Activated B cell treated with CpG ODN at 0.5 μM for 24 hours (primary cell): ENCODE results near the gene AGAP1. TPM values are rescaled to one million over a fixed set of nuclear protein-coding genes. Genes with fewer than 3 reads are reported as not detected.

Source experiments
- ATAC-seq: fragments of 200-7000 bp; cut with Tn5 transposase; one replicate; pipeline ENCODE4 v1.10.0; 2021; ENCODE audit warnings: low read depth, mild to moderate bottlenecking, moderate library complexity
- CTCF ChIA-PET: fragments of 350-600 bp; sonication (Branson Sonifier 250); formaldehyde crosslinking; loops from one replicate; lab custom pipeline; 2021; ENCODE audit warnings: antibody characterized with exemption; lab: Charles Lee
- POLR2A ChIA-PET: fragments of 350-600 bp; sonication (Branson Sonifier 250); formaldehyde crosslinking; loops from one replicate; lab custom pipeline; 2021; ENCODE audit warnings: antibody characterized with exemption; lab: Charles Lee
- DNase-seq: peaks from one replicate; pipeline ENCODE4 v3.0.0; 2022
- H3K27ac Mint-ChIP-seq: one replicate; pipeline ENCODE4 v1.8.0; 2020; ENCODE audit warnings: mixed read lengths
- H3K27me3 Mint-ChIP-seq: one replicate; pipeline ENCODE4 v1.8.0; 2021; ENCODE audit warnings: mixed read lengths
- H3K36me3 Mint-ChIP-seq: one replicate; pipeline ENCODE4 v1.8.0; 2021; ENCODE audit warnings: low read depth, mixed read lengths
- H3K4me1 Mint-ChIP-seq: one replicate; pipeline ENCODE4 v1.8.0; 2021; ENCODE audit warnings: mixed read lengths
- H3K4me3 Mint-ChIP-seq: one replicate; pipeline ENCODE4 v1.8.0; 2020; ENCODE audit warnings: mild to moderate bottlenecking, mixed read lengths
- H3K9me3 Mint-ChIP-seq: one replicate; pipeline ENCODE4 v1.8.0; 2020; ENCODE audit warnings: mixed read lengths
- intact Hi-C: fragments of 100-400 bp; cut with micrococcal nuclease; formaldehyde crosslinking; loops from one replicate; pipeline ENCODE4 v1.15.1; 2024
- total RNA-seq: library from RNA; stranded (reverse); gene quantifications from 2 replicates; pipeline ENCODE4 v1.2.3, GENCODE V29; 2022
- TF ChIP-seq, protein P1 (sequence below): fragments of 200-600 bp; IDR thresholded peaks from one replicate; pipeline ENCODE4 v1.8.0; 2022; ENCODE audit warnings: antibody characterized with exemption, mild to moderate bottlenecking

Gene AGAP1
- total RNA-seq, 1 donor from 2014 or later, result not detected

- ATAC-seq (no peak), DNase-seq (no peak)
- H3K27me3 Mint-ChIP-seq, result peaks cover 13% of the 10 kb centered on the region
- no peak overlapping the region for H3K4me3 Mint-ChIP-seq
- H3K9me3 Mint-ChIP-seq, result no peaks in the 10 kb centered on the region
- TF ChIP-seq, protein P1, sequence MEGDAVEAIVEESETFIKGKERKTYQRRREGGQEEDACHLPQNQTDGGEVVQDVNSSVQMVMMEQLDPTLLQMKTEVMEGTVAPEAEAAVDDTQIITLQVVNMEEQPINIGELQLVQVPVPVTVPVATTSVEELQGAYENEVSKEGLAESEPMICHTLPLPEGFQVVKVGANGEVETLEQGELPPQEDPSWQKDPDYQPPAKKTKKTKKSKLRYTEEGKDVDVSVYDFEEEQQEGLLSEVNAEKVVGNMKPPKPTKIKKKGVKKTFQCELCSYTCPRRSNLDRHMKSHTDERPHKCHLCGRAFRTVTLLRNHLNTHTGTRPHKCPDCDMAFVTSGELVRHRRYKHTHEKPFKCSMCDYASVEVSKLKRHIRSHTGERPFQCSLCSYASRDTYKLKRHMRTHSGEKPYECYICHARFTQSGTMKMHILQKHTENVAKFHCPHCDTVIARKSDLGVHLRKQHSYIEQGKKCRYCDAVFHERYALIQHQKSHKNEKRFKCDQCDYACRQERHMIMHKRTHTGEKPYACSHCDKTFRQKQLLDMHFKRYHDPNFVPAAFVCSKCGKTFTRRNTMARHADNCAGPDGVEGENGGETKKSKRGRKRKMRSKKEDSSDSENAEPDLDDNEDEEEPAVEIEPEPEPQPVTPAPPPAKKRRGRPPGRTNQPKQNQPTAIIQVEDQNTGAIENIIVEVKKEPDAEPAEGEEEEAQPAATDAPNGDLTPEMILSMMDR, result no peak
- no peaks in the 10 kb centered on the region for H3K36me3 Mint-ChIP-seq
- CTCF ChIA-PET, result no interaction called here
- intact Hi-C loops, result no loop called here
- H3K4me1 Mint-ChIP-seq, result no peaks in the 10 kb centered on the region
- POLR2A ChIA-PET, result no interaction called here
- no peak overlapping the region for H3K27ac Mint-ChIP-seq
These were observed 279.5 kb downstream of the AGAP1 start for GRCh38 chr2:235773188-235773928.

- Mint-ChIP-seq H3K36me3 (no peaks in the 10 kb centered on the region), H3K4me3 (no peak overlapping the region), H3K27me3 (peaks cover 20% of the 10 kb centered on the region), H3K4me1 (no peaks in the 10 kb centered on the region), H3K27ac (no peak overlapping the region), H3K9me3 (no peaks in the 10 kb centered on the region)
- ATAC-seq, result no peak
- TF ChIP-seq, protein P1, result no peak
- DNase-seq, result no peak
- CTCF ChIA-PET, result no interaction called here
- POLR2A ChIA-PET, result no interaction called here
- intact Hi-C loops, result no loop called here
These were observed 280.5 kb downstream of the AGAP1 start for GRCh38 chr2:235774153-235774870.

GRCh38 chr2:235776531-235776930 is 282.7 kb downstream of the AGAP1 start:
- peaks cover 22% of the 10 kb centered on the region for H3K27me3 Mint-ChIP-seq
- no peak for DNase-seq
- intact Hi-C loops, result loop anchor here (5.0 kb wide), 1 partner anchor 576 kb away; no protein-coding TSS in a partner anchor

GRCh38 chr2:235779444-235779896 is 285.6 kb downstream of the AGAP1 start:
- ChIA-PET CTCF (interaction anchor here (0.7 to 2.0 kb wide), 8 partner anchors 9 to 1295 kb away, joined by 3 to 7 read pairs (median 4); no protein-coding TSS in a partner anchor), POLR2A (no interaction called here)
- ATAC-seq, result peak; percentile 34
- TF ChIP-seq, protein P1, result no peak
- H3K27ac Mint-ChIP-seq, result no peak overlapping the region
- H3K4me1 Mint-ChIP-seq, result no peaks in the 10 kb centered on the region
- H3K4me3 Mint-ChIP-seq, result no peak overlapping the region
- H3K36me3 Mint-ChIP-seq, result no peaks in the 10 kb centered on the region
- H3K9me3 Mint-ChIP-seq, result no peaks in the 10 kb centered on the region
- intact Hi-C loops, result loop anchor here (2.0 to 5.0 kb wide), 2 partner anchors 401 to 573 kb away; no protein-coding TSS in a partner anchor
- DNase-seq, result no peak
- peaks cover 17% of the 10 kb centered on the region for H3K27me3 Mint-ChIP-seq

More at GRCh38 chr2:235776531-235776930, 282.7 kb downstream of the AGAP1 start:
- no peaks in the 10 kb centered on the region for H3K9me3 Mint-ChIP-seq
- no peak overlapping the region for H3K4me3 Mint-ChIP-seq
- H3K36me3 Mint-ChIP-seq, result no peaks in the 10 kb centered on the region
- H3K4me1 Mint-ChIP-seq, result no peaks in the 10 kb centered on the region
- no peak overlapping the region for H3K27ac Mint-ChIP-seq
- CTCF ChIA-PET, result interaction anchor here (1.6 kb wide), 1 partner anchor 11 kb away, joined by 5 read pairs; no protein-coding TSS in a partner anchor
- TF ChIP-seq, protein P1, result no peak
- POLR2A ChIA-PET, result no interaction called here
- ATAC-seq, result no peak

GRCh38 chr2:235780401-235780800 is 286.6 kb downstream of the AGAP1 start:
- intact Hi-C loops, result no loop called here
- no peaks in the 10 kb centered on the region for H3K4me1 Mint-ChIP-seq
- no peak overlapping the region for H3K27ac Mint-ChIP-seq
- ChIA-PET CTCF (interaction anchor here (1.3 to 2.0 kb wide), 2 partner anchors 10 to 1290 kb away, joined by 3 to 6 read pairs; no protein-coding TSS in a partner anchor), POLR2A (no interaction called here)
- H3K27me3 Mint-ChIP-seq, result peaks cover 20% of the 10 kb centered on the region
- no peaks in the 10 kb centered on the region for H3K36me3 Mint-ChIP-seq
- no peak for ATAC-seq
- TF ChIP-seq, protein P1, result no peak
- no peak for DNase-seq
- no peak overlapping the region for H3K4me3 Mint-ChIP-seq
- H3K9me3 Mint-ChIP-seq, result no peaks in the 10 kb centered on the region
